NCI-H128 (cell line): ENCODE results near the gene GAD2.

Experiments
- DNase-seq: peaks from one replicate; lab custom pipeline; 2025; ENCODE audit not compliant: unreplicated experiment; lab: John Stamatoyannopoulos, UW

The GAD2 gene

GRCh38 chr10:26221541-26221940 is 5.0 kb downstream of the GAD2 start:
- DNase-seq, result no peak

GRCh38 chr10:26222563-26222962 is 6.0 kb downstream of the GAD2 start:
- DNase-seq, result no peak

GRCh38 chr10:26225322-26225721 is 8.7 kb downstream of the GAD2 start:
- DNase-seq, result no peak

GRCh38 chr10:26227786-26228185 is 11.2 kb downstream of the GAD2 start:
- DNase-seq, result no peak

- DNase-seq, result no peak
Measured at GRCh38 chr10:26232174-26232573, 15.6 kb downstream of the GAD2 start.

DNA sequence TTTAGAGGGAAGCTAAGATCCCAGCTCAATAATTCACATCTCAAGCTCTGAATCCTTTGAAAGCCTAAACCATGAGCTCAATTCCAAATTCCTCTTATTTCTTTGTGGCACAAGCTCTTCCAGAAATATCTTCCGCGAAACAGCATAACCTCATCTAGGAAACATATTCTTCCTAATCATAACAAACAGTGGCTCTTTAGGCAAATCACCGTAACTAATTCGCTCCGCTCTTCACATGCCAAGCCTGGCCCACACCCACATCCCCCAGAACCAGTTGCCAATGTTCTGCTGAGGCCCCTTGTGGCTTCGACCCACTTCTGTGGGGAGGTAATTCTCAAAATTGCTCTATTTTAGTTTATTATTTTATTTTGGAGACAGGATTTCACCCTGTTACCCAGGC is 19.2 kb downstream of the GAD2 start:
- no peak for DNase-seq

- no peak for DNase-seq
Measured at GRCh38 chr10:26238378-26238777, 21.8 kb downstream of the GAD2 start.

DNA sequence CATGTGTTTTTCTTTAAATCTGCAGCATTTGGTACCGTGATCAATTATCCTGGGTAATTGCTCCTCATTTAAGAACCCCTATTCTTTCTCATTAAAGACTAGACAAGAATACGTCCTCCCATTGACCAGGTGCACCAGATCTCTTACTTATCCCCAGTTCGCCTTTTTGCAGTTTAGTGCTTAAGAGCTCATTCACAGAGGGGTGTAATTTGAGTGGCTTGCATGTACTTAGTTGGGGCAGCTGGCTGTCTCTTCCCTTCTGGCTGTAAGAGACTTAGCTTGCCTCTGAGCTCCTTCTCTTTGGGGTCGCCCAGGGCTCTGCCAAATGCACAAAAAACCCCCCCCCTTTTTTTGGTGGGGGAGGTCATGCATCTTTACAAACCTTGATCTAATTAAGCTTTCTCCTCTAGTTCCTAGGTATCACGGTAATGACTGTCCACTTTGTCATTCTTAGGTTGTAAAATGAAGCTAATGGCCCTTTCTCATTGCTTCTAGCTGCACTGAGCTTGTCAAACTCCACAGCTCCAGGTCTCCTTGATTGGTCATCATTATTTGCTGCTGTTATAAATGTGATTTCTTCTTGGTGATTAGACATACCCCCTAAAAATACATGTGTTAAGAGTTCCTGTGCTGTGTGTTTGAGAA is 26.3 kb downstream of the GAD2 start:
- DNase-seq, result no peak

DNA sequence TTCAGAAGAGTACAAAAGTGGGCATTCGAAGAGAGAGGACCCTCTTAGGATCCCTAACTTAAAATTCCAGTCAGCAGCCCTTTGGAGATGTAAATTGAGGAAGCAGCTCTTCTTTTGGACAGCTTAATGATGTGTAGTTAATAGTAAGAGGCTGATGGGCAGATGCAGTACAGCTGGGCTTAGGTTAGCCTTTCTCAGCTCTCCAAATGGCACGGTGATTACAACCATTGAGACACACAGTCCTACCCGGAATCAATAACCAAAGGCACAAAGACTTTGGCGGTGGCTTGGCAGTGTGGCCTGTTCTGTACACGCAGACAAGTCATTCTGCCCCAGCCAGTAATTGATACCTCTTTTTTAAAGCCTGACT is 26.8 kb downstream of the GAD2 start:
- DNase-seq, result no peak

- no peak for DNase-seq
Measured at GRCh38 chr10:26249681-26250080, 33.1 kb downstream of the GAD2 start.

GRCh38 chr10:26251925-26252324 is 35.4 kb downstream of the GAD2 start:
- no peak for DNase-seq

- no peak for DNase-seq
Measured at GRCh38 chr10:26254616-26255015, 38.0 kb downstream of the GAD2 start.

GRCh38 chr10:26259341-26259740 is 42.8 kb downstream of the GAD2 start:
- DNase-seq, result no peak

DNA sequence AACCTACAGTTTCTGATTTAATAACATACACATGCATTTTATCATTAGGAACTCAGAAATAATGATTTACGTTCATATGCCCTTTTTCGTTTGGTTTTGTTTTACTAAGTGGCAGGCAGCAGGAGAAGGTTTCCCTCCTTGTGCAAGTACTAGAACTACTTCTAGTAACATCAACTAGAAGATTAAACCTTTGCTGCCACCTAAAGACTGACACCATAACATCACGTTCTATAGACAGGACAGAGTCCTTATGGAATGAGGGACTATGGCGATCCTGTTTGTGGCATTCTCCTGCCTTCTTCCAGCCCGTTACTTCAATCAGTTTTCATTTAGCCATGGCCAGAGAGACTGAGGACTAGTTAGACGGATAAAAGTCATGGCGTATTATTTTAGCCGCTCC is 53.2 kb downstream of the GAD2 start:
- no peak for DNase-seq

GRCh38 chr10:26274391-26274790 is 57.8 kb downstream of the GAD2 start:
- DNase-seq, result no peak

GRCh38 chr10:26278295-26278694 is 61.7 kb downstream of the GAD2 start:
- no peak for DNase-seq

GRCh38 chr10:26290236-26290635 is 73.7 kb downstream of the GAD2 start:
- no peak for DNase-seq

- no peak for DNase-seq
Measured at GRCh38 chr10:26291721-26292480, 75.3 kb downstream of the GAD2 start.

DNA sequence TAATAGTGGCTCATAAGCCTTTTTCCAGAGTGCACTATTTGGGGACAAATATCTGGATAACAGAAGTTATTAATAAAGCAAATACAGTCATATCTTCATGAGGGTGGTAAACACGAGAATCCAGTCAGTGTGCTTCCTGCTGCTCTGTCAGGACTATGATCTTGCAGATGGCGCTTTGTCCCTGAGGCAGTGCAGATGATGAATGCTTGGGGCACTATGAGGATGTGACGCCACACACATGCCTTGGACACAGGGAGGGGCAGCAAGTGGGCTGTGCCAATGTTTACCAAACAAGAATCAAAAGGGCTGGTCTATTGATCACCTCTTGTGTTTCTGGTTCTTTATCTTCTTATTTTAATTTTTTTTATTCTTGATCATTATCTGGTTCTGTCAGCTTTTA is 79.8 kb downstream of the GAD2 start:
- DNase-seq, result no peak

DNA sequence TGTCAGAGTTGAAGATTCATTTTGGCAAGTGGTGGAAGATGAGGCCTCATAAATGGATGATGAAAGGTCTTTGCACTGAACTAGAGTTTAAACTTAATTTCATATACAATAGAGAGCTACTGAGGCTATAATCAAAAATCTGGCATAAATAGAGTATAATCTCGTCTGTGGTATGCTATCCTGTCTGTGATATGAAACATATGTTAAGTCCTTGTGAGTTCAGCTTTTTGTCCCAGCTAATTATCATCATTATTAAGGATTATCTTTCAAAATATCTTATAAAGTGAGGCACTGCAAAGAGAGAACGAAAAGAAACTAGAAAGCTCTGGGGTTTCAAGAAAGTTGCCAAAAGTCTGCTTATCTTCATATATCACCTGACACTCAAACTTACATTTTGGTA is 83.4 kb downstream of the GAD2 start:
- DNase-seq, result no peak

DNA sequence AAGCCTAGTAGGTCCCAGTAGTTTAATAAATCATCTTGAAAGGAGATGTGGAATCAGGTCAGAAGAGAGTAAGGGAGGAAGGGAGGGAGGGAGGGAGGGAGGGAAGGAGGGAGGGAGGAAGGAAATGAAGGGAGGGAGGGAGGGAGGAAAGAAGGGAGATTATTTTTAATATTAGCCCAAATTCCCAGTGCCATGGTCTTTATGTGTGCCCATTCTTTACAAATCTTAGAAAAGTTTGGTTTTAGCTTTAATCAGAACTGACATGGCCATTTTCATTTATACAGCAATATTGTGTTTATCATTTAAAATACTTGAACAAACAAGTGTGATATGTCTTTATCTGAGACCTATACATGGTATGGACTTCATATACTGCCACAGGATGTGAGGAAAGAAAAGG is 86.8 kb downstream of the GAD2 start:
- no peak for DNase-seq

- no peak for DNase-seq
Measured at GRCh38 chr10:26310361-26310760, 93.8 kb downstream of the GAD2 start.

DNA sequence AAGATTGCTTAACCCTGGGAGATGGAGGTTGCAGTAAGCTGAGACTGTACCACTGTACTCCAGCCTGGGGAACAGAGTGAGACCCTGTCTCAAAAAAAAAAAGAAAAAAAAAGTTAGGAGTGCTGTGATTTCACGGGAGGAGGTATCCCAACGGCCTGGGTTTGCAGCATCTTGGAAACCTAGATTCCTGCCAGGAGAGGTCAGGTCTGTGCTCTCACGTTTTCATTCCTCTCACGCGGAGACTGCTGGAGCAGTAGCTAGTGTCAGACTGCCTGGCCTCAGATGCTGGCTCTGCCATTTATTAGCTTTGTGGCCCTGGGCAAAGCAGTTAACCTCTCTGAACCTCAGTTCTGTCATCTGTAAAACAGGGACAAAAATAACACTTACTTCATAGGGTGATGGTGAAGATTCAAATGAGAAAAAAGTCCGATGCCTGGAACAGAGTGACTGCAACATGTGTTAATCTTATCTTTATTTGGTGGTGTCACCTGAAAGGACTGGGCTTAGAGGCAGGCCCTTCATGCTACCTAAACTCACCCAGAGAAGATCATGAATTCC is 94.9 kb downstream of the GAD2 start:
- DNase-seq, result no peak
